Endothelial cell of hepatic sinusoid (primary cell): ENCODE data around the gene KCNAB2.

Experiments used
- in situ Hi-C: cut with HindIII; loops from 2 replicates; pipeline ENCODE4 v1.10.0; 2017; ENCODE audit warnings: low sequenced_read_pairs

KCNAB2 gene

DNA sequence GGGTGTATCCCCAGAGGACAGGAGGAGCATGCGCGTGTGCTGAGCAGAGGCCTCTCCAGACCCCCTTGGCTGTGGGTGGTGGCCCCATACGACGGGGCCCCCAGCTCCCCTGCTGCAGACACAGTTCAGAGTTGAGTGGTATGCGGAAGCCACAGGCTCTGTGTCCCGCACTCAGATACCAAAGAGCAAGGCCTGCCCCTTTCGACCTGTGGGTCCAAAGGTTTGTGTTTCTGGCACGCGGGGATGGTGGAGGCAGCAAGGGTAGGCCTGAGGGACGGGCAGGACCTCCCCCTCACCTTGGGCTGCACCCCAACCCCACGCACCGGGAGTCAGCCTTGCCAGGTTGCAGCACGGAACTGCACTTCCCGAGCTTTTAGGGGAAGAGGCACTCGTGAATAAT, at the start of gene KCNAB2:
Gene KCNAB2 (plus strand): TSS at position 328 of the 400 bp plus-strand sequence. CDS start 5,649 bp downstream, outside the sequence.
- in situ Hi-C loops, result loop anchor here (10.0 kb wide), 1 partner anchor 149 kb away; the partner anchor contains the start of gene RPL22

DNA sequence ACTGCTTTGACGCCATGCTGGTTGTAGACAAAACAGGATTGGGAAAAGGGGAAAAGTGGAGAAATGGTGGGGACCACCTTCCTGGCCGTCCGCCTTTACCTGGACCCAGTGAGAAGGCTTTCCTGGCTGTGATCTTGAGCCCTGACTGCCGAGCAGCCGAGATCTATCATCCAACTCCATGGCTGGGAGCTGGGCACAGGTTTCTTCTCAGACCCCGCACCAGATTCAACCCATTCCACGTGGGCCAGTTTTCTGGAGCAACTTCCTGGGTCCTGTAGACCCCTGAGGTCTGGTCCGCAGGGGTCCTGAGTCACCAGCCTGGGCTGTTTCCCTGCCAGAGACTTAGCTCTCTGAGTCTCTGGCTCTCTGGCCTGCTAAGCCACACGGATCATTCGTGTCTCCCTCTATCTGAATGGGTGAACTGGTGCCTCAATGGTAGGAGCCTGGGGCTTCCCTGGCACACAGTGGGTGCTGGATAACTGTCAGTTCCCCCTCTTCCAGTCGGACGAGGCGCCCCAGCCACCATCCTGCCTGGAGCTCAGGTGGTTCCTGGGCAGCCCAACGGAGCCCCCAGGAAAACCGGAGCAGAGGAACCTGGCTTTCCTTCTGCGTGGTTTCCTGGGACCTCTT, 48.9 kb upstream of the KCNAB2 start:
- in situ Hi-C loops, result no loop called here

DNA sequence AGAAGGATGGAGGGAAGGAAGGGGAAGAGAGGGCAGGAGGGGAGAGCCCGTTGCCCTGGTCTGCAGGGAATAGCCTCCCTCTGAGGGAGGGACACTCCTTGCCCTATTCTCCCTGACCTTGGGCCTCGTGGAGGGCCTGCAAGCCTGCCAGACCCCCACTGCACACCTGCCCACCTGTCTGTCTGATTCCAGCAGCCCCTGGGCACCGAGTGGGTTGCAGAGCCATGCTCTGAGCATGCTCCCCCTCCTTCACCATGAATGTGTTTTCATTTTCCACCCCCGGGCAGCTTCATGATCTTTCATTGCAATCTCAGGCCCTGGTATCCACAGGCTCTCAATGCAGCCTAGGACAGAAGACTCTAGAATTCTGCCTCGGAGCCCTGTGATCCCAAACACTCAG, 48.4 kb upstream of the KCNAB2 start:
- in situ Hi-C loops, result no loop called here

DNA sequence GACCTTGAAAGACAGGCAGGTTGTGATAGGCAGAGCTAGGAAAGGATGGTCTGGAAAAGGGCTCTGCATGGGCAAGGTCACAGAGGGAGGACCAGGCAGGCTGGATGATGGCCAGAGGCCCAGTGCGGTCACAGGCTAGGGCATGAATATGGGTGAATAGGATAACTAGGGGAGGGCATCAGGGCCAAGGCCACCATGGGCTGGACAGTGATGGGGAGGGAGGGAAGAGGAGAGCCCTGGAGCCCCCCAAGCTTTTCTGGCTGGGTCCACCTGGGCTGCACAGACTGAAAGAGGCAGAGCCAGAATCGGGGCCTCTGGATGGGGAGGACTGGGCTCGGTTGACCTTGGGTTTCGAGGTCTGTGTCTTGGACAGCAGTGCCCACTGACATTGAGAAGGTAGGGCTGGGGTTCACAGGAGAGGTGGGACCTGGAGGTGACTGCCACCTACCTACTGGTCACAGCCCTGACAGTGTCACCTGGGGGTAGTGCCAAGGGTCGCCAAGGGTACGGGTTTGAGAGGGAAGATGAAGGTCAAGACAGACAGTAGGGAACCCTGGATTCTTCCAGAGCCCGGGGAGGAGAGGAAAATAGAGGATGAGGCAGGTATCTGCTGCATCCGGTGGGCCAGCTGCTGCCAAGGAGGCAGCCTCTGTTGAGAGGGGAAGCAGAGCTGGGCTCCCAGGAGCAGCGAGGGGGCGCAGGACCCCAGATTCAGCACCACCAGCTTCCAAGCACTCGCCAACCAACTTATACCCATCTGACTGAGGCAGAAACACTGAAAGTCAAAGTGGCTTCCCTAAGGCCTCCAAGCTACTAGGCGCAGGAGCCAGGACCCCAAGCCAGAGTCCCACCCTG, 47.4 kb upstream of the KCNAB2 start:
- in situ Hi-C loops, result no loop called here

DNA sequence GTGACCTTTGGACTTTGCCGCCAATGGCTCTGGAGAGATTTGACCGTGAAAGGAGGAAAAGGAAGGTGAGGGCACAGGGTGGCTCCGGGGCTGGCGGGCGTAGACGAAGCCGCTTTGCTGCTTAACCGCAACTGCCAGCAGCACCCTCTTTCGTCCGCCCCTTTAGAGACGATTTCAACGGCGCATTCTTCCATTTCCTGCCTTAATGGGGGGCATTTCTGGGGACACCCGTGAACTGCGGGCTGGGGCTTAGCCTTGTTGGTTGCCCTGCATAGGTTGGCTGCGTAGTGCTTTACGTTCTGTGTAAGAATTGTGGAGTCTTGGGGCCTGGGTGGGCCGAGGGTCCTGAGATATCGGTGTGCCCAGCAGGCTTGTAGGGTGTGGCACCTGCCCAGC, 46.8 kb upstream of the KCNAB2 start:
- in situ Hi-C loops, result no loop called here

DNA sequence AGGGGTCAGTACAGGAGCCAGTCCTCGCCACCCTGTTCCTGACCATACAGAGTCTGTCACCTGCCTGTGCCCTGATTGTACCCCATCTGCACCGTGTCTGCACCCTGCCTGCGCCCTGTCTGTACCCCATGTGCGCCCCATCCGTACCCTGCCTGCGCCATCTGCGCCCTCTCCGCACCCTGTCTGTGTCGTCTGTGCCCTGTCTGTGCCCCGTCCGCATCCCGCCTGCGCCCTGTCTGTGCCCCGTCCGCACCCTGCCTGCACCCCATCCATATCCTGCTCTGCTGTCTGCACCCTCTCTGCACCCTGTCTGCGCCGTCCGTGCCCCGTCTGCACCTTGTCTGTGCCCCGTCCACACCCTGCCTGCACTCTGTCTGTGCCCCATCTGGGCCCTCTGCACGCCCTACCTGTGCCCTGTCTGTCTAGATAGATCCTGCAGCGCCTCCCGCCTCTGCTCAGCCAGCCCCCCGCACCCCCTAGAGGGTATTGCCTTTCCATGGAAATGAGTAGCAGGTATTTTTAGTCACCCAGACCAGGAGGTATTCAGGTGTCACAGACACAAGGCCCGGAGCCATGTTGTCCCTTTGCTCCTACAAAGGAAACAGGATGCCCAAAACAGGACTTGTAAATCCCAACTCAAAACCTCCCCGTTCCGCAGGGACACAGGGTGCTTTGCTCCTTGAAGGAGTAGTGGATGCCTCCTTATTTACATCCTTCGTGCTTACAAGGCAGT, 45.8 kb upstream of the KCNAB2 start:
- in situ Hi-C loops, result loop anchor here (5.0 kb wide), 2 partner anchors 42 to 72 kb away; no protein-coding TSS in a partner anchor

DNA sequence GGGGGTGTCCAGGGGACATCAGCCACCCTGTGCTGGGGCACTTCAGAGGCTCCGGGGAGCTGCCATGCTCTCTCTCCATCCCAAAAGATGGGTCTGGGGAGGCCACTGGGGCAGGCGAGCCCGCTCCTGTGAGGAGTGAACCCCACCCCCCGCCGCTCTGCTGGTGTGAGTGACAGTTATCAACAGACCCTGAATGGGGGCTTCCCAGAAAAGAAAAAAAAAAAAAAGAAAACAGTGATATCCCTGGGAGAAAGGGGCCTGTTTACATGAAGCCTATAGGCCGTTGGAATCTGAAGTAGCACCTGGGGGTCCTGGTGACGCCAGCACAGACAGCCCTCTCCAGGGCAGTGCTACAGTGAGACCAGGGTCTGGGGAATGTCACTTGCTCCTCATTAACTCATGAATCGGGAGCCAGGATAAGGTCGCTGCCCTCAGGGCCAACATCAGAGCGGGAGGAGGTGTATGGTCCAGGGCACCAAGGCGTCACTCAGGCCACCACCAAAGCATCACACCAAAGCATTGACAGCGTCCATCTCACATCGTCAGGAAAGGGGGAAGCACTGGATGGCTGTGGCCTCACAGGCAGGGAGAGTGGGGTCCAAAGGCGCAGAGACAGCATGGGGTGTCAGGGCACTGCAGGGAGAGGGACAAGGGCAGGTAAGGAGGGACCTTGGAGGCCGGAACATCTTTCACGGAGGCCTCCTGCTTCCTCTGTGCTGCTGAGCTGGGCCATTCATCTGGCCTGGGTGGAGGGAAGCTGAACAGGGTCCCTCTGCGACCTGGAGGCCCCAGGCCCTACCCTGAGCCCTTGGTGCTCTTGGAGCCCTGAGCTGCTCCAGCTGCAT, 45.0 kb upstream of the KCNAB2 start:
- in situ Hi-C loops, result loop anchor here (5.0 kb wide), 2 partner anchors 42 to 72 kb away; no protein-coding TSS in a partner anchor

DNA sequence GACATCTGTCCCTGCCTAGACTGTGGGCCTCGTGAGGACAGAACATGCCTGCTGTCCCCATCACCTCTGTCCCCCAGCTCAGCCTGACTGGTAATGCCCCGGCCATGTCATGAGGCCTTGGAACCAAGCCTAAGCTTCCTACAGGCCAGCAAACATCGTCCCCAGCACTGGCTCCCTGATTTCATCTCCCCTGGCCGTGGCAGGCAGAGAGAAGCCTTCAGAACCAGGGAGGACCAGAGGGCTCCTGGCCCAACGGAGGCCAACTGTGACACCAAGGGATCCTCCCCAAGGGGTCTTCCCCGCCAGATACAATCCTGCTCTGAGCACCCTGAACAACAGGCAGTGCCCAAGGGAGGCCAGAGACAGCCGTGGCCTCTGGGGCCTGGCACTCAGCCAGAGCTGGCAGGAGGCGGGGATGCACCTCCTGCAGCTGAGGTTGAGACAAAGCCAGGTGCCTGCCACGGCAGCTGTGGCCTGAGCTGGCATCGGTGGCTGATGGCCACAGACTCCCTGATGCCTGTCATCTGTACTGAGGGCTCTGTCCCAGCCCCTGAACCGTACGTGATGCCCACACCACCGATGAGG, 43.6 kb upstream of the KCNAB2 start:
- in situ Hi-C loops, result loop anchor here (5.0 kb wide), 2 partner anchors 40 to 70 kb away; no protein-coding TSS in a partner anchor

DNA sequence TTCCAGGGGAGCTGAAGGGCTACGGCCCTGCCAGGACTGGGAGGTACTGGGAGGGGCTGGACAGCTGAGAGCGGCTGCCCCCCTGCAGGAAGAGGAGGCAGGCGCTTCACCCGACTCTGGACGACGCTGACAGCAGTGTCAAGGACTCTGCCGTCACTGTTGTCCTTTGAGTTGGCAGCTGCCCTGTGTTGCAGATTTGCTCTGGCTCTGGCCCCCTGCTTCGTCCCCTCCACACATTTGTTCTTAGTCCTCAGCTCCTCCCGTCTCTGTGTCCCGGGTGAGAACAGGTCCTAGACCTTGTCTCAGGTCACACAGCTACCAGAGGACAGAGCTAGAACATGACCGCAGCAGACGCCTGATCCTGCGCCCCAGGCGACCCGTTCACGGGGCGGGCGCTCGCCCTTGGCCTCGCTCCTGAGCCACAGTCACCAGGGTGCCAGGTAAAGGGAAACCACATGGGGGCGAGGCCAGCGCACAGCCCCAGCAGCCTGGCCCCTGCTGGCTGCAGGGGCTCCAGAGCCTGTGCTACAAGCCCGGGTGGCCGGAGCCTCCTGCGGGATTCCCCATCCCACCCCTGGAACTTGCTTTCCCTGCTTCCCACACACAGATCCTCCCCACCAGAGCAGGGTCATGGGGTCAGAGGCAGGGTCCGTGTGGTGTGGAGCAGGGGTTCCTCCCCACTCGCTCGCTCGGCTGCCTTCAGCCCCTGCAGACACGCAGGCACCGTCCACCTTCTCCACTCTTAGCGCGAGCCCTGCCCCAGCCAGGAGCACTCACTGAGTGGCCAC, 42.8 kb upstream of the KCNAB2 start:
- in situ Hi-C loops, result loop anchor here (5.0 kb wide), 2 partner anchors 39 to 69 kb away; no protein-coding TSS in a partner anchor

DNA sequence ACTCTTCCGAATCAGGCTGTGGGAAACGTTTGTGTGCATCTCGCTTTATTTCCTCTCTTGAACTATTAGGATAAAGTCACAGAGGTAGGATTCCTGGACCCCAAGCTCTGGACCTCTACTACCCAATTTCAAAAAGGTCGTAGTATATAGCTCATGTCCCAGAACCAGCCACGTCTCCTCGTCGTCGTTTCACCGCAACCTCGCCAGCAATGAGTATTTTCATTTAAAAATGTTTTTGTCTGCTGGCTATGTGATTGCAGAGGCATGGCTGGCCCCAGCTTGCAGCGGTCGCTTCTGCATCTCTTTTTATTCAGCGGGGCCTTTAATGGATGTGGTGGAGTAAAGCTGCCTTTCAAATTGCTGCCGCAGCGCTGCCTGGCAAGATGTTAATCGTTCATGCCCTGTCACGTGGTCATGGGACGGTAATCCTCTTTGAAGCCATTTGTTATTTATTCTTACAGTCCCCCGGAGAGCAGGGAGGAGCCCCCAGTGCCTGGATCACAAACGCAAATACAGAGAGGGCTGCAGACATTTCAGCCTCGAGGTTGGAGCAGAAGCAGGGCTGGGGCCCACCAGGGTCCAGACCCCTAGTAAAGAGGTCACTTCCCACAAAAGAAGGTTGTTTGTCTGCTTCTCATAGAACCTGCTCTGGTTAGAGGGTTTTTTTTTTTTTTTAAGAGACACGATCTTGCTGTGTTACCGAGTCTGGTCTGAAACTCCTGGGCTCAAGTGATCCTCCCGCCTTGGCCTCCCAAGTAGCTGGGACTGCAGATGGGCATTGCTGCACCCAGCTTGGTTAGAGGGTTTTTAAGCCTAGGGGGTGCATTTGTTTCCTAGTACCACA, 41.9 kb upstream of the KCNAB2 start:
- in situ Hi-C loops, result loop anchor here (5.0 kb wide), 2 partner anchors 39 to 69 kb away; no protein-coding TSS in a partner anchor

DNA sequence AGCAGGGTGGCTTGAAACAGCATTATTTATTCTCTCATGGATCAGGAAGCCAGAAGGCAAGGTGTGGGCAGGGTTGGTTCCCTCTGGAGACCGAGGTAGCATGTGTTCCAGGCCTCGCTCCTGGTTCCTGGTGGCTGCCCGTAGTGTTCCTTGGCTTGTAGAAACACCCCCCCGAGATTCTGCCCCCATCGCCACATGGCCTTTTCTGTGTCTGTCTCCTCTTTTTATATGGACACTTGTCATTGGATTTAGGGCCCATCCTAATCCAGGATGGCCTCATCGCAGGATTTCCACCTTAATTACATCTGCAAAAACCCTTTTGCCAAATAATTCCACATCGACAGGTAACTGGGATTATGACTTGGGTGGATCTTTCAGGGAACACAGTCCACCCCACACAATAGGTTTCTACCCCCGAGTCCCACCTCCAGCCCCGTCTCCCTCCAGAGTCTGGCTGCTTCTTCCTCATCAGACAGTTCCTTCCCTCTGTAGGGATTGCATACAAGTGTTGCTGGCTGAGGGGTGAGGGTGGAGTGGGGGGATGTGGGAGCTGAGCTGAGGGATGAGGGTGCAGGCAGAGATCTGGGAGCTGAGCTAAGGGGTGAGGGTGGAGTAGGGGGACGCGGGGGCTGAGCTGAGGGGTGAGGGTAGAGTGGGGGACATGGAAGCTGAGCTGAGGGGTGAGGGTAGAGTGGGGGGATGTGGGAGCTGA, 41.1 kb upstream of the KCNAB2 start:
- in situ Hi-C loops, result loop anchor here (5.0 kb wide), 2 partner anchors 38 to 68 kb away; no protein-coding TSS in a partner anchor

DNA sequence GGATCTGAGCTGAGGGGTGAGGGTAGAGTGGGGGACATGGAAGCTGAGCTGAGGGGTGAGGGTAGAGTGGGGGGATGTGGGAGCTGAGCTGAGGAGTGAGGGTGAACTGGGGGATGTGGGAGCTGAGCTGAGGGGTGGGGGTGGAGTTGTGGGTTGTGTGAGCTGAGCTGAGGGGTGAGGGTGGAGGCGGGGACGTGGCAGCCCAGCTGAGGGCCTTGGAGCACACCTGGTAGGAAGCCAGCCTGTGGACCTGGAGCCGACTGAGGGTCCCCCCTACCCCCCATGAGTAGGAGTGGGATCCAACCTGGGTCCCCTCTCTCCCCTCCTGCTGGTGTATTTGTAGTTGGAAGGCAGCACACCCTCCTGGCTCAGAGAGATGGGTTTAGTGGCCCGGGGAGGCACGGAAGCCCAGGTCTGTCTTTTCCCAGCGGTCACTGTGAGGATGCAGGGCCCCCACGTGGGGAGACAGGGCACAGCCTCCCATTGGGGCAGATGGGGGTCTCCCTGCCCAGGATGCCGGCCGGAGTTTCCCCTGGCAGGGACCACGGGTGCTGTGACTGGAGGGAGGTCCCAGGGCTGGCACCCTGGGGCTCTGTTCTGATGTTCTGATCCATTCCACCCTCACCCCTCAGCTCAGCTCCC, 40.3 kb upstream of the KCNAB2 start:
- in situ Hi-C loops, result no loop called here

DNA sequence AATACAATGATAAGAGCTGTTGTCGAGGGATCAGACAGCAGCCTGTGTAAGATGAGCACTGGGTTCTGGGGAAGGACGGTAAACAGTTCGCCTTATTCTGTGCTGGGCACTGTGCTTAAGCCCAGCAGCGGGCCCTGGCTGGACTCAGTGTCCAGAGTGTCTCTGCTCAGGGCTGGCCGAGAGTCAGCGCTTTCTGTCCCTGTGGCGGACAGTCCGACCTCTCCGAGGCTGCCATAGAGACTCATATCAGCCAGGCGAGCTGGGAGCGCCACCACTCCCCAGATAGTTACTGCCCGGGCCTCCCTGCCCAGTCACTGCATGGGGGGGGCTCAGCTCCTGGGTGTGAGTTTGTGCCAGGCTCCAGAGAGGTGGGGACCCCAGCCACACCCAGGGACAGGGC, 38.8 kb upstream of the KCNAB2 start:
- in situ Hi-C loops, result no loop called here

DNA sequence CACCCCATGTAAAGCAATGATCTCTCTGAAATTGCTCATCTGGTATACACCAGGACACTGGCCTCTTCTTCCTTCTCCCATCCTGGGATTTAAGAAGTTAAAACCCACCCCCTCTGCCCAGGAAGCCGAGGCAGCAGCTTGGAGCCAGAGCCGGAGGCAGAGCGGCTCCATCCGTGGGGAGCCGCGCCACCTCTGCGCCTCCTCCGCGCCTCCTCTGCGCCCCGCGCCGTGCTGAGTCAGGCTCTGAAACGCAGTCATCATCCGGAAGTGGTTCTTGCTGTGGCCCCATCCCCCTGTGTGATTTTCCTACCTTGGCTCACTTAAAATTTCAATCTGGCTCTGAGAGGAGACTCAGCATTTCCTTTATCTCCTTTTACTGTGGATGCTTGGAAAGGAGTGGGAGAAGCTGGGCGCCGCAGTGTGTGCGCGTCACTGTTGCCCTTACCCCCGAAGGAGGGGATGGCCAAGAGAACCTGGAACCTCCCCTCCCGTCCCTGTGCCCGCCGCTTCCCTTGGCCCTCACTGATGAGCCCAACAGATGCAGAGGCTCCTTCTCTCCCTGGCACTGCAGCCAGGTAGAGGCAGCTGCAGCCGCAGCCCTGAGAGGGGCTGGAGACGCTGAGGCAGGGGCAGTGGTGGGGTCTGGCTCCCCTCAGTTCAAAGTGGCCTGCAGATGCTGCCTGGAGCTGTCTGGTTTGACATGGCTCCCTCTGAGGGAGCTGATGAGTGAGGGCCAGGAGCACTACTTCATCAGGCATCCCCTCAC, 38.2 kb upstream of the KCNAB2 start:
- in situ Hi-C loops, result no loop called here

DNA sequence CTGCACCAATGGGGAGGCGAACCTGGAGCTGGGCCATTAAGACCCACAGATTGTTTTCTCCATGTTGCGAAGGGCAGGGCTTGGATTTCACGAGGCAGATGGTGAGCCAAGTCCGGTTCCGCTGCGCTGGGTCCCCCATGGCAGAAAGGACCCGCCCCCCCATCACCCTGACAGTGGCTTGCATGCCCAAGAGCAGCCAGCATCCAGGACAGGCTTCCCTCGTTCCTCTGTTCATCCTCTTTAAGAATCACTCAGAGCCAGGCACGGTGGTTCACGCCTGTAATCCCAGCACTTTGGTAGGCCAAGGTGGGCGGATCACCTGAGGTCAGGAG, 37.6 kb upstream of the KCNAB2 start:
- in situ Hi-C loops, result no loop called here

DNA sequence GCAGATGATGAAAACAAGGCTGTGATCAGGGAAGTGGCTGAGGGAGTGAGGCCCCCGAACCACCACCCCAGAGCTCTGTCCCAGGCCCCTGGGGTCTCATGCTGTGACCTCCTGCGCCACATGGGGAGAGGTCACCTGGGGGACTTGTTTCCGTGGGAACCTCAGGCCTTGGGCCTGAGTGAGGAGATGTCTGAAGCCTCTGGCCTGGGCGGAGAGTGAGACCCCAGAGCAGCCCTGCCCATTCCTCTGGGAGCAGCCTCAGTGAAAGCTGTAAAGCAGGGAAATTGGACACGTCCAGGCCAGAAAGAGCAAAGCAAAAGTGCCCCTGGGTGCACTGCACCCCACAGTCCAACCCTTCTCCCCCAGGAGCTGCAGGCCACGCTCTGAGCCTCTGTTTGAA, 37.0 kb upstream of the KCNAB2 start:
- in situ Hi-C loops, result no loop called here
